AG20443 (cell line): ENCODE data around the gene MBP.

ENCODE experiments used
- DNase-seq: peaks from one replicate; pipeline ENCODE4 v3.0.0; 2012; ENCODE audit warnings: low spot score, mixed read lengths

MBP gene

DNA sequence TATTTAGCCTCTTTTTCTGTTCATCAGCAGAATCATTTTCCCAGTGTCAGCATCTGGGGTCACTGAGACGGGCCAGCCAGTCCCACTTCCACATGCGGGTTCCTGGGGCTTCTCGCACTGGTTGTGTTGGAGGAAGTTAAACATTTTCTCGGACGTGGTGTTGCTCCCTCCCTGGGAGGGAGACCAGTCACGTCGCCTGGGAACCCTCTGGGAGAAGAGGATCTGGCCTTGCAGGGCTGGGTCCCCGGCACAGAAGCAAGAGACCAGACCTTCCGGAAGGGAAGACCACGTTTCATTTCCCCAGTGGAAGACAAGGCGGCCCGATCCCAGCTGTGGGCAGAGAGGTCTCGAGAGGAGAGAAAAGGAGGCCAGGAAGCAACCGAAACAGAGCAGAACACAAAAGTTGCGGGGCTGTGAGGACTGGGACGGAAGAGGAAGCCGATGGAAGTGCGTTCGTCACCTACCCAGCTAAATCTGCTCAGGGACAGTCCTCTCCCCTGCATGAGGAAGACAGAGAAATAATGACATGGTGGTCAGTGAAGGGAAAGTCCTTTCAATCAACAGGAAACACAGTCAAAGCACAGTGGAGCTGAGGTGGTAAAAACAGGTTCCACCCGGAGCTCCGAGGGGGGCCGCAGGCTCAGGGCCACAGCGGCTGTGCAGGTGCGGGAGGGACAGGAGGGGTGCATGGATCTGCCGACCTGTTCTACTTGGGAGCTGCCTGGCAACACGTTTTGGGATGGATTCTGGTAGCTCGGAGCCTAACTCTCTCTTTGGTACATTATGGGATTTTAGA is 144.4 kb downstream of the MBP start:
- DNase-seq = no peak

DNA sequence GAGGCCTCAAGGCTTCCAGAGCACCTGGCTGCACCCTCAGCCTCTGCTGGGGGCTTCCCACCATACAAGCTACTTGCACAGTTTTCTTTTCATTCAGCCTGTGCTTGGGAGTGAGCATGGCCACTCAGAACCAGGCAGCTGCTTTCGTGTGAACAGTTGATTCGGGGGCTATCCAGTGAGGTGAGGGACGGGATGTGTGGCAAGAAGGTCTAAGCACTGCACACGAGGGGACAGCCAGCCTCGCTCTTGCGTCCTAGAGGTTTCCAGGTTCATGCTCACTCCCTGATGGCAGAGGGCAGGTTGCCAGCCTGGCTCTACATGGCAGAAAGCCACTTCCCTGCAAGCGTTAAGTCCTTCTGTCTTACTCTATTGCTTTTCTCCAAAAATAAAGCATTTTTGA is 146.2 kb downstream of the MBP start:
- DNase-seq = no peak

GRCh38 chr18:76985951-76986236 is 146.7 kb downstream of the MBP start:
- no peak for DNase-seq

GRCh38 chr18:76985156-76985950 is 147.2 kb downstream of the MBP start:
- DNase-seq = no peak

- no peak for DNase-seq
Measured at GRCh38 chr18:76984193-76985155, 148.1 kb downstream of the MBP start.

DNA sequence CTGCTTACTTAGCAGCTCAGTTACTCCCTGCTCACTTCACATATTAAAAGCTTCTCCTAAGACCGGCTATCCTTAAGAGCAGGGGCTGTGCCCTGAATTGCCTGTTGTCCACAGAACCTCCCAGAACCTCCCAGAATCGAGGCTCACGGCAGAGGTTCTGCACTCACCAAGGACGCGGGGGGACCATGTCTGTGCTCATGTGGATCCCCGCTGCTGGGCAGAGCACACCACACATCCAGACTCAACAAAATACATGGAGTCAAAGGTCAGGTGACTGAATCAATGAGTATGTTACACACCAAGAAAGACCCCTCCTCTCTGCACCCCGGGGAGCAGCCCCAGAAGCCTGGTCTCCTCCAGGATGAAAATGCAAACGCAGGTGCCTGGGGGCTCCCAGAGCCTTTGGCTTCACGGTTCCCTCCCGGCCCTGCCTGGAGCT is 149.0 kb downstream of the MBP start:
- no peak for DNase-seq

- DNase-seq = peak; percentile 92
Measured at GRCh38 chr18:76982841-76983583, 149.6 kb downstream of the MBP start.

DNA sequence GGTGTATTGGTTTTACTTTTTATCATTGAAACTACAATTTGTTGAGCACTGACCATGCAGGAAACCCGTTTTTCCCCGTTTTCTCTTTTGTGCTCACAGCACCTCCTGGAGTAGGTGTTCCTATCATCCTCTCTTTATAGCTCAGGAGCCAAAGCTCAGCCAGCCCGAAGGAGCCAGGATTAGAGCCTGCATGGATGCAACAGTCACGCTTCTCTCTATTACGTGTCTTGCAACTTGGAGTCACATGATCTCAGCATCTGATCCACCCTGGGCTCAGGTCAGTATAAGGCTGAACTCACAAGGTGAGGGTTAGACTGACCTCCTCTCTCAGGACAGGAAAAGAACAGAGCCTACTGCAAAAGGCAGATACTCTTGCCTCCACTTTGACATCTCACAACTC is 150.5 kb downstream of the MBP start:
- no peak for DNase-seq

DNA sequence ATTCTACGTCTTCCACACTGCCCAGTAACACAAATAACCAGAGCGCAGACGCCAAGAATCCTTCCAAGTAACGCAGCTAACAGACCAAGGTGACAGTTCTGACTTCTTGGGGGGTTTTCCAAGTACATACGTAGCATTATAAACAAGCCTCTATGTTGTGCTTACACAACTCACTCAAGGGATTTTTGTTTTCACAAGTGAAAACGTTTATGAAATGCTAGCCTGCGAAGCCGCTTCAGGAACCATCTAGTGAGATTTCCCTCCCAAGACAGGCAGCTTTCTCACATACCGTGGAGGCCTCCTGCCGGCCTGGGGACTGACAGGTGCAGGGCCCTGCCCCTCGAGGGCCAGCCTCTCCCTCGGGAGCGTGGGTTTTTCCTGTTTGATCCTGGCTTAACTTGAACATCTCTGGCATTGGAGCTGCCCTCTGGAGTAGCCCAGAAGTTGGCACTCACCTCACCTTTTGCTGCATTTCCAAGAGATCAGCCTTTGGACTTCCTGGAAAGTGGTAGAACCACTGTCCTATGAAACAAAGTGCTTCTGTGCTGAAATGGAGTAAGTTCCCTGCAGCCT is 151.1 kb downstream of the MBP start:
- no peak for DNase-seq

- DNase-seq = no peak
Measured at GRCh38 chr18:76980663-76981395, 151.8 kb downstream of the MBP start.

- no peak for DNase-seq
Measured at GRCh38 chr18:76979906-76980305, 152.7 kb downstream of the MBP start.

GRCh38 chr18:76979111-76979751 is 153.4 kb downstream of the MBP start:
- no peak for DNase-seq

DNA sequence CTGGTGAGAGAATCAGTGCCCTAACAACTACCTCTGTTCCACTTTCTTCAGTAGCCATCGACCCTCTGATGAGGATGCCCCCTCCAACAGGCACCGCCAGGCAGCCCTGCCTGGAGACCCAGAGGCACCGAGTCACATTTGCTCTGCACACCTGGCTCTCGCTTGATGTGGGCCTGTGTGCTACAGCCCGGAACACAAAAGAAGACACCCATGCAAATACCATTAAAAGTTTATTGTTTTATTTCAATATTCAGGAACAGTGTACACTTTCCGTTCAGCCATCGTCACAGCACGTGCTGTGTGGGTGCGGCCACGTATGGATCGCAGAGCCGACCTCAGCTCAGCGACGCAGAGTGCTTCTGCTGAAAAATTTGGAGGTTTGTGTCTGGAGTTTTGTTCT is 154.0 kb downstream of the MBP start:
- DNase-seq = no peak

- DNase-seq = no peak
Measured at GRCh38 chr18:76977684-76978232, 154.8 kb downstream of the MBP start.

DNA sequence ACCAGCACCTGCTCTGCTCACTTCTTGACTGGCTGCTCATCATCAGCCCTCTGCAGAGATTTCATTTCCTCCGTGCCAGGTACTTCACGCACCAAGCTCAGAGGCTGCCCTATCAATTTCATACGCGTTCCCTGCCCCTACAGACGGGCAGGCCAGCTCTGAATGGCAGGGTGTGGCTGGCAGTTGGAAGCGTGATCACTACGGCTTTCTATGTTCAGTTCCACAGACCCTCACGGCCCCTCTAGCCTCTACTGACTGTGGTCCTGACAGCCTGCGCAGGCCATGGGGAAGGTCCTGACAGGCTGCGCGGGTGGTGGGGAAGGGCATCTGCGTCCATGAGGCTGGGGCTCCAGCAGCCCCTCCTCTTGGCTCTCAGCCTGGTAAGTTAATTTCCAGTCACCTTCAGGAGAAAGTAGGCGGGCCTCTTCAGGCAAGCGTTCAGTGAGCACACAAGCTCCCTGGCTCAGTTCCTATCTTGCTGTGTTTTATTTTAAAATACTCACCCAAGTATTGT is 155.4 kb downstream of the MBP start:
- DNase-seq = no peak

DNA sequence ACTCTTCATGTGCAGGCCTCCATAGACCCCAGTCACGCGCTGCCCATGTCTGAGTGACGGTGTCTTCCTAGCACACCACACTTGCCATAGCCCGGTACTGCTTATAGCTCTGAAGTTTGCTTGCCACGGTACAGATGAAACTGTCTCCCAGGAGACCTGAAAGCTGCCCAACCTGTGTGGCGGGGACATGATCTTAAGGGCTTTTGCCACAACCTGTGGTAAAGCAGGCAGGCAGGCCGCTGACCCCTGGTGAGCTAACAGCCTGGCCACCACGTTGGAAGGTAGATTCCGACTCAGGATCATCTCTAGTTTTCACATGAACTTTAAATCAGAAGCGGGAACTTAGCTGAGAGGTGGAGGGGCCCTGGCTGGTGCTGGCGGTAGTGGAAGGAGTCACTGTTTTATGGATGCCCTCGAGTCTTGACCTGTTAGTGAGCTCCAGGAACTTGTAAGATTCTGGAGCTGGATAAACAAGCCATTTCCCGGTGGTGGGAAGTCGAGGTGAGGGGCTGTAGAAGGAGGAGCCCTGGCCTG is 156.9 kb downstream of the MBP start:
- DNase-seq = no peak

GRCh38 chr18:76974386-76974785 is 158.2 kb downstream of the MBP start:
- DNase-seq = no peak

- no peak for DNase-seq
Measured at GRCh38 chr18:76973520-76974266, 158.9 kb downstream of the MBP start.
